NCI-H774 (cell line): ENCODE results near the gene NTRK2.
A peak's percentile ranks its signal among the peaks of the same experiment; 100 is the strongest.

Experiments used
- DNase-seq: peaks from one replicate; lab custom pipeline; 2025; lab: John Stamatoyannopoulos, UW

The NTRK2 gene

DNA sequence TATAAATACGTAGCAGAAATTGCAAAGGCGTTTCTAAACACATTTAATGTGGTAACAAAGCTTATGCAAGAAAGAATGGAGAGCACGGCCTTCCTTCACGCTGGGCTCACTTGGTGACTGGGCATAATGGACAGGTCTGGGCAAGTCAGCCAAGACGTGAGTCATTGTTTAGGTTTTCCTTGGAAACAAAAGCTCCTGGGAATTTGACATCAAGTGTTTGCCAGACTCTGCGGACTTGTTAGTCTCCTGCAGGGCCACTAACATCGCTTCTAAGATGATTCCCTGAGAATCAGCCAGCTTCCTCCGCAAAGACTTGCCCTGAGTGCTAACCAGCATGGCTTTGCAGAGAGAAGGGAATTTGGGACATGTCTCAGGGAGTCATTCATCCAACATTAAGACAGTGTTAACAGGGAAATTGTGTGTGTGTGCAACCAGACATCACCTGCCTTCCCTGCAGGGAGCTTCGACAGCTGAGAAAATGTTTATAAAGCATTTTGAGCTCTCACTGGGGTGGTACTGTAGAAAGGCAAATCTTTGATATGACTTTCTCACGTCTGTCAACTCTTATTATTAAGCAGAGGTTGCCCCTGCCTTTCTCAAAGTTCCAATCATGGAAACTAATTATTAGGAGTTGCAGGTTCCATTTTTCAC, 182.5 kb downstream of the NTRK2 start:
- peak; percentile 74 for DNase-seq

DNA sequence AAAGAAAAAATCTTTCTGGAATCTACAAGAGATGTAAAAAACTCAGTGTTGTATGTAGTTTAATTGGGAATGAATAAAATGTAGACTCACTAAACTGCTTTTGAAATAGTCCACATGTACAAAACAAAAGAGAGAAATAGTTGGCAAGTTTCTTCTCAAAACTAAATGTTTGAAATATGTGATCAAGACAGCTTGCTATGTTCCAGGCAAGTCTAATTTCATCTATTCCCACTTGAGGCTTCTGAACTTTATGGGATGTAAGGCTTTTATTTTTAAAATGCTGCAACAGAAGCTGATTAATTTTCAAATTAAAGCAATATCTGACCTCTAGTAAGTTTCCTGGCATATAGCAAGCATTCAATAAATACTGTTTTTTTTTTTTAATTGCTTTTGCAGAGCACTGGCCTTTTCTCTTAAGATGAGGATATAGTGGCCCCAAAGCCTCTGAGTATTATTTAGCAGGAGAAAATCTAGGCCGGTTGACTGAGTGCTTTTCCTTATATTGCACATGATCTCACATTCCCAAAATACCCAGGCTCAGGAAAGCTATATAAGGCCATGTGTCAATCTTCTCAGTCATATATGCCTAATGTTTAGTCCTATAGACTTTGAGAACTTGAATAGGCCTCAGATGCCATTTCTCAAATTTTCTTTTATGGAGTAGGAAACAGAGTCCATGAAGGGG, 183.2 kb downstream of the NTRK2 start:
- DNase-seq: no peak

DNA sequence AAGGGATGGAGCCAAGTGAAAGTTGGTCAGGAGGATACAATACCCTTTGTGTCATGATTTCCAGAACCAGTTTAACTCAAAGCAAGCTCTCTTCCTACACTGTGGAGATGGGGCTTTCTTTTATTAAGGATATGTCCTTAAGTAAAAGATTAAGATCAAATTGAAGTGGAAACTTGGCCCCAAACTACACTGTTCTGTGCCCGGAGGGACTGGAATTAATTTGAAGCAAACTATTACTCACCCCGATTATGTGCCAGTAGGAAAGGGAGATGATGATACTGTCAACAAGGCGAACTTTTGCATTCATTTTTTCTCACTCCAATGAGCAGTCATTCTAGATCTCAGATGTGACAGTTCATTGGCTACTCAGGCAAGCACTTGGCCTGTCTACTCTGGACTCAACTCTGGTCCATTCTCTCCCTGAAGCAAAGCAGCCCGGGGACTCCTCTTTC, 186.7 kb downstream of the NTRK2 start:
- no peak for DNase-seq

DNA sequence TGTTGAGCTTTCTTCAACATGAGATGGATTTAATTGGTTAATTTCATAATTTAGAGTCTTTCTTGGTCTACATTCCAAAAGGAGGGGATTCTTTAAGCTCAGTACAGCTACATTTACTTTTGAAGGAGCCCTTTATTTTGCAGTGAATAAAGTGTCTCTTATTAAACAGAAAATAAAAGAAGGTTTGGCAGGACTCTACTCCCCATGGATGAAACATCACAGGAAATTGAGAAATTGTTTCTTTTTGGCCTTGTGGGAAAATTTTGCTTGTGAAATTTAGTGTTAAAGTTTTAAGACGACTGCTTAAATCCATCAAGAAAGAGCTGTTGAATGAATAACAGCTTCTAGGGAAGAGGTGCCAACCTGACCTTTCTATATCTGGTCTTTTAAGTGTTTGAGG, 187.7 kb downstream of the NTRK2 start:
- DNase-seq: no peak

DNA sequence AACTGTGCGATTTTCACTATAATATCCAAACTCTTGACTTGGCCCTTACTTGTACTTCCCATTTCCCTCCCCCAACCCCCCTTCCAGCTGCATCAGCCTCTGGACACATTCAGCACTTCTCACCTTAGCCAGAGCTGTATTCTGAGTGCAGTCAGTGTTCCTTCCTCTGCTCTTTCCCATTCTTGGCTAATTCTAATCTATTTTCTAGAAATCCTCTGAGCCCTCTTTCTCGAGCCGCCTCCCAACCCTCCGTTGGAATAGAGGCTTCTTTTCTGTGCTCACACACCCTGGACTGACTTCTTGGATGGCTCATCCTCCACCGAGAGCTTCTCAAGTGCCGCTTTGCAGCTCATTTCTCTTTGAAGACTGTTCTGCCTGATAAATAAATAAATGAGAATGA, 188.8 kb downstream of the NTRK2 start:
- no peak for DNase-seq

DNA sequence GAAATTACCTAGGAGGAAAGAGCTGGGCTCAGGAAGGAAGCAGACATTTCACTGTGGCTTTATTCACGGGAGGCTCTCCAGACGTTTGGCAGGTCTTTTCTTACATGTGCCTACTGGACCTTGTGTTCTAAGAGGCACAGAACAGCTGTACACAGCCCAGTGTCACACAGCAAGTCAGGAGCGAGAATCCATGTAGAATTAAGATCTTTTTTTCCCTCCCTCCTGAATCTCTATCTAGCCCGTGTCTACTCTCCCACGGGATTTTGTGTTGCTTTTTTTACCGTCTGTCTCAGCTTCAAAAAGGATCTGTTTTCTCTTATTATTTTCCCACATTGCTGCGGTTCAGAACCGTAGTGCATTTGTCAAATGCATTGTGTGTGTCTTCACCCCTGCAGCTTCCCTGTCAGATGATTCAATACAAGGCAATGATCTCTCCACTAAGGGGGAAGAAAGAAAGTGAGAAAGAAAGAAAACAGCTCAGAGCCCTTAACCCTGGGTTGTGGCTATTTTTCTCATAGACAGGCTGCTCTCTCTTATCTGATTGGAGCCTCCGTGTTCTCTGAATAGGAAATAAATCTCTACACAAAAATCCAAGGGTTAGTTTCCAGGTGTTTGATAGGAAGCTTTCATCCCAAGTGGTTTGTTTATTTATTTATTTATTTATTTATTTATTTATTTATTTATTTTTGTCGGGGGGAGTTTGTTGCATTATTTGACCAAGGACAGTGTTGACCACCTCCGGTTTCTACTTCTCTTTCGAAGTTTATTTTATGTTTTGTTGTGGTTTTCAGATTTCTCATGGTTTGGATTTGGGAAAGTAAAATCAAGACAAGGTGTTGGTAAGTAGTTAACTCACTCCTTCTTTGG, 191.0 kb downstream of the NTRK2 start:
- no peak for DNase-seq

DNA sequence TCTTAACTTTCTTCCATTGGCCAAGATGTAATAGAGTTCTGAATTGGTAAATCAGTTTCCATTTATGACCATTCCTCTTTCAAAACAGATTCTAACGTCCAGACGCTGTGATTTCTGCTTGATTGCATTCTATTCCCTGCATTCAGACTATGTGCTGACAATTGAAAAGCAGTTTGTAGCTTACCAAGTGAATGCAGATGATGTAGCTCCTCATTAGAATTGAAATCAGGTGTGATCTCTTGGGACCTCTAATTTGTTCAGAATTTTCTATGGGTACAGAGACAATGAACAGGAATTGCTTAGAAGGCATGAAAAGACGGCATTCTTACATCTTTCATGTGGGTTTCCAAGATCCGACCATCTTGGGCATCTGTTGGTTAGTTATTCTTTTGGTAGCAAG, 191.9 kb downstream of the NTRK2 start:
- no peak for DNase-seq

DNA sequence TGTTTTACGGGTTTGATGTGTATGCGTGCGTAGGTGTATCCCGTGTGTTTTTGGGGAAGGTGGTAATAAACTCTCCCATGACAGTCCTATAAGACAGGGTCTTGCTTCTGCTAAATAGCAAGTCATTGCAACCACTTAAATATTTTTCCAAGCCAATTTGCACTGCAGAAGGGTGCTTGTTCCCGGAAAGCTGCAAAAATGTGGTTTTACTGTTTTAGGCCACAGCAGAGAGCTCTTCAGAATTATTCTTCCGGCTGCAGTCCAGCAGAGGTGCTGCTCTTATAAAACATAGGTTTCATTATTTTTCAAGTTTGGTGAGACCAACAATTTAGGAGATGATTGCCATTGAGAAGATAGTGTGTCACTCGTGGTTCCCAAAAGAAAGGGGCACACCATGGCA, 192.8 kb downstream of the NTRK2 start:
- no peak for DNase-seq

DNA sequence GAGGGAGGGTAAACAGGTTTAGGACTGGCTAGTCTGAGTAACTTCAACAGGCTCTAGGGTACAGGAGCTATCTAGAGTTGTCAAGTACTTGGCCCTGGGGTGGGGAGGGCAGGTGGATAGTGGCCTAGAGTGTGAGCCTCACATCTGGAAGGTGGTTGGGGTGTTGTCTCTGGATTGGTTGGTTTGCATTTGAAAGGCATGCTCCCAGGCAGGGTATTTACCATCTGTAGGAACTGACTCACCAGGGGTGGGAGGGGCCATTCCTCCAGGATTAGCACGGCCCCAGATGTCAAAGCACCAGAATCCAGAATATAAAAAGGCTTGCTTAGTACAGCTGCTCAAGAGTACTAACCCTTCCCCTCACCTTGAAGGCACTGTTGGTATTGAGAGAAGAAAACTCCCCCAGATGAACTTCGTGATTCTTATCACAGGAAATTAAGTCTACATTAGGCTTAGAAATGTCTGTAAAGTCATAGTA, 193.3 kb downstream of the NTRK2 start:
- DNase-seq: no peak

DNA sequence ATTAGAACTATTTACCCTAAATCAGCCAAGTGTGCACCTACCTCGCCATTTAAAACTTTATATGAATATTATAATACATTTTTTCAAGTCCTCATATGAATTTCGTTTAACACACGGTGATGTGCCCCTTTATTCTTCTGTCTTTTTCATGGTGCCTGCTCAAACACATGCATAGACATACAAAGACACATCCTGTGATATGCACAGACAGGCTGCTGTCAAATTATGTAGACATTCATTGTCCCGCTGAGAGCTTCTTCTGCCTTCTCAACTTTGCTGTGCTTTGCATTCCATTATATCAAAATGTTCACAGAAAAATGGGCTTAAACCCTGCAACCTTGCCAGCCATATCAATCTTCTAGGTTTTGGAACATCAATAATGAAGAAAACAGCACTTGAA, 193.8 kb downstream of the NTRK2 start:
- no peak for DNase-seq

DNA sequence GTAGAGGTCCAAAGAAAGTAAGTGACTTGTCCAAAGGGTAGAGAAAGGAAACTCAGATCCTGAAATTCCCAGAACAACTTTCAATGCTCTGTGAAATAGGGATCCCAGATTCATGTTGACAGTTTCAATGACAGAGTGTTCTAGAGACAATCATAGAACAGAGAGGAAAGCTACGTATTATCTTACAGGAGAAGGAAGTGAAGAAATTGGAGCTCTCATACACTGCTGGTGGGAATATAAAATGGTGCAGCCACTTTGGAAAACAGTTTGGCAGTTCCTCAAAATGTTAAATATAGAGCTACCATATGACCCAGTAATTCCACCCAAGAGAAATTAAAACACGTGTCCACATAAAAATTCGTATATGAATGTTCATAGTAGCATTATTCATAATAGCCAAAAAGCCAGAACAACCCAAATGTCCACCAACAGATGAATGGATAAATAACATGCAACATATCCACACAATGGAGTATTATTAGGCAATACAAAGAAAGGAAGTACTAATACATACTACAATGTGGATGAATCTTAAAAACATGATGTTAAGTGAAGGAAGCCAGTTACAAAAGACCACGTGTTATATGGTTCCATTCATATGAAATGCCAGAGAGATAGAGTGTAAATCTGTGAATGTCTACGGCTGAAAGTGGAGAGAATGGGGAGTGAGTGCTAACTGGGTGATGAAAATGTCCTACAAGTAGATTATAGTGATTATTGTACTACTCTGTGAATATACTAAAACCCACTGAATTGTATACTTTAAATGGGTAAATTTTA, 197.1 kb downstream of the NTRK2 start:
- no peak for DNase-seq

DNA sequence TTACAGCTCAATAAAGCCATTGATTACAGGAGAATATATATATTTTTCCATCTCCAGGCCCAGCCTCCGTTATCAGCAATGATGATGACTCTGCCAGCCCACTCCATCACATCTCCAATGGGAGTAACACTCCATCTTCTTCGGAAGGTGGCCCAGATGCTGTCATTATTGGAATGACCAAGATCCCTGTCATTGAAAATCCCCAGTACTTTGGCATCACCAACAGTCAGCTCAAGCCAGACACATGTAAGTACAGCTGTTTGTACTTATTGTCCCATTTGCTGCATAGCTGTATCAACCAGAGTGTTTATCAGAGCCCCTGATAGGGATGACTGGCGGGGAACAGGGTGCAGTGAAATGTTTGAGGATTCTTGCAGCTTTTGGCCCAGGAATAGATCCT, 197.7 kb downstream of the NTRK2 start:
- no peak for DNase-seq

DNA sequence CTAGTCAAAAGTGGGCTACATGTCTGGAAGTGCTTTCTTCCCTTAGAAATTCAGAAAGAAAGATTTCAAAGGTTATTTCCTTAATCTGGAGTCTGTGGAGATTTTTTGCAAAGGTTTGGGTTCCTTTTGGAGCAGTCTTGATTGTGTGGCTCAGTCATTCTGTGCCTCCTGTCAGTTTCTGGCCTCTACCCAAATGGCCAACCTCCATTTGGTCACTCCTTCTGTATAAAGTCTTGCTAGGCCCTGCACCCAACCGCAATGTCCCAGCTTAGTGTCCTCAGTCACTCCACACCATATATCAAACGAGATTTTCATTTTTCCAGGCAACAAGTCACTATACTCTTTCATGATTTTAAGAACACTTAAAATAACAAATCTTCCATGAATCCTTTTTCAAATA, 199.6 kb downstream of the NTRK2 start:
- no peak for DNase-seq

DNA sequence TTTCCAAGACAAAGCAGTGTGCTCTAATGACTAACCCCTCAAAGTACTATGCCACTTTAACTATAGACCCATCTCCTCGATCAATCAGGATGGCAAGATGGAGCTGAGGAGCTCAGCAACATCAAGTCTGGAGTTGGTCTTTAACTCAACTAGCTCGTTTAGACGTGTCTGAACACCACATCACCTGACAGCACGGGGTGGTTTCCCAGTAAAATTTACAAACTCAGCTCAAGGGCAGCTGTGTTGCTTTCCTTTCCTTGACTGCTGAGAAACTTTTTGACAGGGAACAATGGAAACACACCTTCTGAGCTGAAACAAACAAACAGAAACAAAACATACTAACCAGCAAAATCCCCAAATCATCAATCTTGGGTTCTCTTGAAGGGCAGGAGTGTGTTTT, 202.5 kb downstream of the NTRK2 start:
- DNase-seq: no peak

DNA sequence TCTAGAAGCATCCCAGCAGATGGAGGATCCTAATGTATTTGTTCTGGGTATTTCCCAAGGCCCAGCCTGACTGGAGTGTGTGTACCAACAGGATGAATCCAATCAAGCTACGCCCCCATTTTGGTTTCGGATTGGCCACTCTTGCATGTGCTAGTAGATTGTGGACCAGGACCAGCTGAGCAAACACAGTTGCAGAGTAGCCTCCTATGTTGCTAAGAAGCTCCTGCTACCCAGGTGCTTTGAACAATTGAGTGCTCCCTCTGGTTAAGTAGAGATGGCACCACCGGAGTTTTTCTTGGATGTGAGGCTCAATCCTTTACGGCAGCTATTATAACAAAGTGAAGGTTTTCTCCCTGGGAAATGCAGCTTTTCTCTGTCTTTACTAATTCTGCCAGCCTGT, 204.5 kb downstream of the NTRK2 start:
- peak; percentile 86 for DNase-seq

DNA sequence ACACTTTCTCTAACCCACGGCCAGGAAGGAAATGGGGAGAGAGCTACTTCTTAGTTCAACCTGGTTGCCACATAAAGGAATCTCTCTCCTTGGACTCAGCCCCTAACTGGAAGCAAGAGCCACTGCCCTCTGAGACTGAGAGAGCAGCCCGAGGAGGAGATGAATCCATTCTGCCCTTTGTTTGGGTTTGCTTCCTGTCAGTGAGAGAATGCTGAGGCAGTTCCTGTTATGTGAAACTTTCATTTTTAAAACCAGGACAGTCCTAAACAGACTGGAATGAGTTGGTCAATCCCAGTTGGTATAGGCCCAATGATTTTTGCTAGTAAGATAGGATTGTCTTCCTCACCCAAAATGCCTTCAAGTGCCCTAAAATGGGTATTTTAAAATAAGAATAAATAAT, 205.1 kb downstream of the NTRK2 start:
- no peak for DNase-seq

DNA sequence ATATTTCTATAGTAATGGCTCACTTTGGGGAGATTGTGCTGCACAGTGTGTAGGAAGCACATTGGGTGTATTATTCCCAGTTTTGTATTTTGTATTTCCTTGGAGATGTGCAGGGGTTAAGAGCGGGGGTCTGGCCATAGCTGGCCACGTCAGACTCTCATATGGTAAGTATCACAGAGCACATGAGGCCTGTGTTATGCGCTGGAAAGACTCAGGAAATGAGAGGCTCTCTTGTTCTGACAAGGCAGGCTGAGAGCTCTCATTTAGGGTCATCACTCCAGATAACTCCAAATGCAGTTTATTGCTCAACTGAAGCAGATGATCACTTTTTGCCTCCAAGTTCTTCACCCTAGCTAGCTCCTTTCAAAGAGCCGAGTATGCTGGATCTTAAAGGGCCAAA, 205.7 kb downstream of the NTRK2 start:
- no peak for DNase-seq

DNA sequence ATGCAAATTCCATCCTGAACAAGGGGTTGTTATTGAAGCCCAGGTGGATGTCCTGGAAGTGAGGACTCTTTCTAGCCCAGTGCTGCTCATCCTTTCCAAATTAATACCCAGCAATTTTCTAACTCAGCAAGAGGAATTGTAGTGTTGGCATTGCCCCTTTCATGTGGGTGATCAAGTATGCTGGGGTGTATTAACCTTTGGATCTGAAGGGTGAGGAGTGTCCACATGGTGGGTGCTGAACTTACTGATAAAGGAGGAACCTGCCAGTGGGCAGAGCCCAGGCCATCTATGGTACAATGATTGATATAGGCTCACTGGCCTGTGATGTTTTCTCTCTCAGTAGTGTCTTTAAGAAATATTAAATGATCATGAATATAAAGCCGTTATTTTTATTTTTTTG, 210.1 kb downstream of the NTRK2 start:
- no peak for DNase-seq

DNA sequence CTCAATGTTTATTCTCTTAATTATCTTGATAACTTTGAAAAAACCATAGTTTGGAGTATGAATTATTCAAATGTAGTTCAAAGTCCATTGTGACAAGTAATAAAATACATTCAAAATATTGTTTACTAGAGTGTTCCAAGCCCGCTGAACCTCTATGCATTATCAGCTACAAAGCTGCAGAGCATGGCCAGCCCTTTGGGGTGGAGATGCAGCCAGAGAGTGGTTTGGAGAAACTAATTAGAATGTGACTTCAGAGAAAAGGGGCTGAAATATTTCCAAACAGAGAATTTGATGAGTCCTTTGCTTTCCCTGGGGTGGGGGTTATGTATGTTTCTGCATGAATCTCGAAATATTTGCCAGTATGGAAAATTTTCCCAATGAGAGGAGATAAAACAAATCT, 211.3 kb downstream of the NTRK2 start:
- DNase-seq: no peak

DNA sequence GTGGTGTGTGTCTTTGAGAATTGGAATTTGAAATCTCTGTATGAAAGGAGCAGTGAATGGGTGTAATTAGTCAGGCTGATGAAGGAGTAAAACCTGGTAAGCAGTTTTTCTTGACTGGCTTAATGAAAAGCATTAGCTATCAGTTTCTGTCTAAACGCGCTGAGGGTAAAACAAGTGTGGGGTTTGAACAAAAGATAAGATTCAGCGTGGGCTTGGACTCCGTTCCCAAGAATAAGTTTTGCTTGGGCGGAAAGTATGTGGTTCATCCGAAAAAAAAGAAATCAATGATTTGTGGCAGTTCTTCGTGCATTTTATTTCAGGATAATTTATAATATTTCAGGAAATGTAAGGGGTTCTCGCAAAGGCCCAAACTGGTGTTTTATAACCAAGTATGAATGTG, 217.3 kb downstream of the NTRK2 start:
- DNase-seq: no peak

DNA sequence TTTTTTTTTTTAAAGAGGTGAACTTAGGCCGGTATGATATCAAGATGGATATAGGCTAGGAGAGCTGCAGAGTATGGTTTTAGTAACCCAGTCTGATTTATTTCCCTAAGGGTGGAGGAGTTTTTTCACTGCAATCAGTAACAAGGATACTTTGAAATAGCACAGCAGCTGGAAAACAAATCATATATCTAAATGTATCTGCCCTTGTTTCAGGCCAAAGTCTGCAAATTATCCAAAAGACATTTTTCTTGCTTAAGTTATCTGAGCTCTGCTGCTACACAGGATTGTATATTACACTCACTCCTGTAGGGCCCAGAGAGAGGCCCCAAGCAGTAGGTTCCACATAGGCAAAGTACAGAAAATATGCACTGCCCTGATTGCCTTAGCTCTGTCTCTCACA, 222.4 kb downstream of the NTRK2 start:
- DNase-seq: no peak
